ENCODE measurements around the gene NRTN. TPM values are rescaled to one million over a fixed set of nuclear protein-coding genes. Genes with fewer than 3 reads are reported as not detected.
A peak's percentile ranks its signal among the peaks of the same experiment; 100 is the strongest.

The NRTN gene
- total RNA-seq, 1 donor from 2014 or later: 3.7 TPM

- H3K27me3 ChIP-seq: no peaks in the 10 kb centered on the region
- H3K4me1 ChIP-seq: peaks cover 16% of the 10 kb centered on the region
- TF ChIP-seq, protein P1, sequence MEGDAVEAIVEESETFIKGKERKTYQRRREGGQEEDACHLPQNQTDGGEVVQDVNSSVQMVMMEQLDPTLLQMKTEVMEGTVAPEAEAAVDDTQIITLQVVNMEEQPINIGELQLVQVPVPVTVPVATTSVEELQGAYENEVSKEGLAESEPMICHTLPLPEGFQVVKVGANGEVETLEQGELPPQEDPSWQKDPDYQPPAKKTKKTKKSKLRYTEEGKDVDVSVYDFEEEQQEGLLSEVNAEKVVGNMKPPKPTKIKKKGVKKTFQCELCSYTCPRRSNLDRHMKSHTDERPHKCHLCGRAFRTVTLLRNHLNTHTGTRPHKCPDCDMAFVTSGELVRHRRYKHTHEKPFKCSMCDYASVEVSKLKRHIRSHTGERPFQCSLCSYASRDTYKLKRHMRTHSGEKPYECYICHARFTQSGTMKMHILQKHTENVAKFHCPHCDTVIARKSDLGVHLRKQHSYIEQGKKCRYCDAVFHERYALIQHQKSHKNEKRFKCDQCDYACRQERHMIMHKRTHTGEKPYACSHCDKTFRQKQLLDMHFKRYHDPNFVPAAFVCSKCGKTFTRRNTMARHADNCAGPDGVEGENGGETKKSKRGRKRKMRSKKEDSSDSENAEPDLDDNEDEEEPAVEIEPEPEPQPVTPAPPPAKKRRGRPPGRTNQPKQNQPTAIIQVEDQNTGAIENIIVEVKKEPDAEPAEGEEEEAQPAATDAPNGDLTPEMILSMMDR (IDR thresholded peaks at IDR 0.05): no peak
- TF ChIP-seq POLR2AphosphoS5 (IDR thresholded peaks at IDR 0.05; ENCODE audit: insufficient read depth in 1 of 2, low read depth in 1 of 2): peak in 1 of 2 donors; percentile 91
- TF ChIP-seq POLR2A (IDR thresholded peaks at IDR 0.05): peak in 1 of 2 donors; percentile 65
Observed at GRCh38 chr19:5827891-5828660, 23.2 kb downstream of the NRTN start.

GRCh38 chr19:5828661-5829566 lies 24.0 kb downstream of the NRTN start:
- no peak for DNase-seq (ENCODE audit: extremely low spot score in 2 of 2)
- Histone ChIP-seq H3K9me3 (no peaks in the 10 kb centered on the region), H3K4me3 (peak overlapping the region; percentile 45 to 51), H3K27ac (peak overlapping the region; percentile 64), H3K4me1 (peaks cover 16% of the 10 kb centered on the region), H3K36me3 (no peaks in the 10 kb centered on the region), H3K27me3 (no peaks in the 10 kb centered on the region)
- TF ChIP-seq POLR2AphosphoS5 (IDR thresholded peaks at IDR 0.05; ENCODE audit: insufficient read depth in 1 of 2, low read depth in 1 of 2): no peak
- TF ChIP-seq, protein P1 (IDR thresholded peaks at IDR 0.05): no peak
- no peak for TF ChIP-seq POLR2A (IDR thresholded peaks at IDR 0.05)
- intact Hi-C loops (cut with DNase I): no loop called here

More at GRCh38 chr19:5827891-5828660, 23.2 kb downstream of the NRTN start:
- H3K36me3 ChIP-seq: no peaks in the 10 kb centered on the region
- no peak for DNase-seq (ENCODE audit: extremely low spot score in 2 of 2)
- H3K4me3 ChIP-seq: peak overlapping the region; percentile 45 to 51
- no peaks in the 10 kb centered on the region for H3K9me3 ChIP-seq
- peak overlapping the region; percentile 64 for H3K27ac ChIP-seq
- intact Hi-C loops (cut with DNase I): no loop called here

DNA sequence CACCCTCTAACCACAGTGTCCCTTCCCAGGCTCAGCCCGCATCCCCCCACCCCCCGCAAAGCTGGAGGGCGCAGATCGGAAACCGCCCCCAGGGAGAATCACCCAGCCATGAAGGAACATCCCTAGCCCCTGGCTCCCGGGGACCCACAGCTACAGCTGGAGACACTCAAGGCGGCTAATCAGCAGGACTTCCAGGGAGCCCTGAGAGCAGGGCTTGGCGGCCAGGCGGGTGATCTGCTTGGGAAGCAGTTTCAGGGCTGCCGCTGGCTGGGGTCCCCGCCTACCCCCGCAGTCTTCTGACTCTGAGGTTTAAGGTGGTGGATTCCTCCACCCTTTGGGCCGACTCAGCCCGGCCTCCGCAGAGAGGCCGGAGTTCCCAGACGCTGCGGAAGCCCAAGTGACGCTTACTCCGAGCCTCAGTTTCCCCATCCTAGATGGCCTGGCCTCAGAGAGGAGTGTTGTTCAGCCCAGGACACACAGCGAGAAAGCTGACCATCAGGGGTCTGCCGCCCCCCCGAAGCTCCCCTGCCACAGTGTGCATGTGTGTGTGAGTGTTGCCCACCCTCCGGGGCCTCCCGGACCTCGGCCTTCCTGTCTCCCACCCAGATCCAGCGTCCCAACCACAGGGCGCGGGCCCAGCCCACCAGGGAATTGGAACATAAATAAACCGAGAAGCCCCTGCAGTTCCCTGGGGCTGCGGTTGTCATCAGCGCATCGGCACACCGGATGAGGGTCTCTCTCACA lies 24.9 kb downstream of the NRTN start:
- TF ChIP-seq POLR2AphosphoS5 (IDR thresholded peaks at IDR 0.05; ENCODE audit: insufficient read depth in 1 of 2, low read depth in 1 of 2) (no peak), POLR2A (IDR thresholded peaks at IDR 0.05) (no peak)
- TF ChIP-seq, protein P1 (IDR thresholded peaks at IDR 0.05): no peak
- Histone ChIP-seq H3K4me1 (peaks cover 16% of the 10 kb centered on the region), H3K36me3 (no peaks in the 10 kb centered on the region), H3K27ac (peak overlapping the region; percentile 33), H3K27me3 (no peaks in the 10 kb centered on the region), H3K4me3 (peak overlapping the region; percentile 30 to 51), H3K9me3 (no peaks in the 10 kb centered on the region)
- intact Hi-C loops (cut with DNase I): no loop called here
- no peak for DNase-seq (ENCODE audit: extremely low spot score in 2 of 2)

- H3K36me3 ChIP-seq: no peaks in the 10 kb centered on the region
- H3K9me3 ChIP-seq: no peaks in the 10 kb centered on the region
- DNase-seq (ENCODE audit: extremely low spot score in 2 of 2): no peak
- no peaks in the 10 kb centered on the region for H3K27me3 ChIP-seq
- TF ChIP-seq, protein P1 (IDR thresholded peaks at IDR 0.05): no peak
- TF ChIP-seq POLR2A (IDR thresholded peaks at IDR 0.05): no peak
- TF ChIP-seq POLR2AphosphoS5 (IDR thresholded peaks at IDR 0.05; ENCODE audit: insufficient read depth in 1 of 2, low read depth in 1 of 2): no peak
- peaks cover 16% of the 10 kb centered on the region for H3K4me1 ChIP-seq
- no peak overlapping the region for H3K27ac ChIP-seq
- intact Hi-C loops (cut with DNase I): no loop called here
- no peak overlapping the region for H3K4me3 ChIP-seq
Observed at GRCh38 chr19:5831159-5831558, 26.3 kb downstream of the NRTN start.

All from vagina (tissue), 2 donors.